HL-60/S4 treated with retinoic acid at 250 ng/mL for 4 days and 3 days (cell line): Measurements from ENCODE around the gene WDR33.

Source experiments
- in situ Hi-C: fragments of 300-500 bp; cut with MboI; formaldehyde crosslinking; loops from 2 replicates; pipeline ENCODE4 v1.7.0; 2022; ENCODE audit warnings: low sequenced_read_pairs

Gene WDR33

GRCh38 chr2:127721978-127722355, 89.0 kb downstream of the WDR33 start:
- in situ Hi-C loops, result no loop called here

GRCh38 chr2:127721311-127721977, 89.5 kb downstream of the WDR33 start:
- in situ Hi-C loops, result no loop called here

- in situ Hi-C loops, result no loop called here
These were observed 91.4 kb downstream of the WDR33 start for GRCh38 chr2:127719301-127720218.

GRCh38 chr2:127718271-127718670, 92.7 kb downstream of the WDR33 start:
- in situ Hi-C loops, result no loop called here

- in situ Hi-C loops, result no loop called here
These were observed 95.1 kb downstream of the WDR33 start for GRCh38 chr2:127715778-127716449.

GRCh38 chr2:127713562-127713961, 97.4 kb downstream of the WDR33 start:
- in situ Hi-C loops, result no loop called here

- in situ Hi-C loops, result no loop called here
These were observed 98.0 kb downstream of the WDR33 start for GRCh38 chr2:127712999-127713398.

GRCh38 chr2:127709336-127709735, 101.6 kb downstream of the WDR33 start:
- in situ Hi-C loops, result no loop called here

GRCh38 chr2:127707890-127708648, 102.9 kb downstream of the WDR33 start:
- in situ Hi-C loops, result no loop called here

GRCh38 chr2:127706215-127706990, 104.6 kb downstream of the WDR33 start:
- in situ Hi-C loops, result no loop called here

GRCh38 chr2:127705391-127706065, 105.4 kb downstream of the WDR33 start:
- in situ Hi-C loops, result no loop called here

- in situ Hi-C loops, result no loop called here
These were observed 106.2 kb downstream of the WDR33 start for GRCh38 chr2:127704641-127705390.

- in situ Hi-C loops, result no loop called here
These were observed 107.7 kb downstream of the WDR33 start for GRCh38 chr2:127703282-127703681.

- in situ Hi-C loops, result no loop called here
These were observed 108.5 kb downstream of the WDR33 start for GRCh38 chr2:127702395-127703009.

- in situ Hi-C loops, result no loop called here
These were observed 109.1 kb downstream of the WDR33 start for GRCh38 chr2:127701651-127702394.

GRCh38 chr2:127701193-127701650, 109.7 kb downstream of the WDR33 start, which contains the start of gene SFT2D3:
Gene SFT2D3 (plus strand): TSS chr2:127701497. CDS start chr2:127701529, 32 bp downstream.
- in situ Hi-C loops, result no loop called here

GRCh38 chr2:127700527-127701192, 110.3 kb downstream of the WDR33 start:
- in situ Hi-C loops, result no loop called here
